Colonic mucosa (tissue), 4 donors: Measurements from ENCODE around the gene CGB8. TPM values are rescaled to one million over a fixed set of nuclear protein-coding genes. Genes with fewer than 3 reads are reported as not detected.

ENCODE experiments used
- DNase-seq: peaks from one replicate; pipeline ENCODE4 v3.0.0-alpha.2; 2020
- H3K27ac ChIP-seq: fragments of 200-600 bp; one replicate; pipeline ENCODE4 v1.8.0; 2021
- H3K27me3 ChIP-seq: fragments of 200-600 bp; one replicate; pipeline ENCODE4 v1.8.0; 2021
- H3K36me3 ChIP-seq: fragments of 200-600 bp; one replicate; pipeline ENCODE4 v1.8.0; 2021
- H3K4me1 ChIP-seq: fragments of 200-600 bp; one replicate; pipeline ENCODE4 v1.8.0; 2021; ENCODE audit warnings: mild to moderate bottlenecking
- H3K4me3 ChIP-seq: fragments of 200-600 bp; one replicate; pipeline ENCODE4 v1.8.0; 2021
- H3K9ac ChIP-seq, 2 donors: one replicate each; pipeline ENCODE4 v1.7.0; 2013; ENCODE audit warnings: control low read depth in 2 of 2, low read depth in 2 of 2, low read length in 2 of 2
- H3K9me3 ChIP-seq: fragments of 200-600 bp; one replicate; pipeline ENCODE4 v1.8.0; 2021
- intact Hi-C: fragments of 100-400 bp; cut with DNase I; formaldehyde crosslinking; loops from one replicate; pipeline ENCODE4 v1.14.1; 2022
- total RNA-seq, 2 donors: library from RNA; stranded (reverse); fragmentation: NEBNext Ultra II Directional in 1 of 2; extraction: Animal tissue kit (Norgen Biotek cat#: 25700) in 1 of 2; gene quantifications; one replicate each; pipeline ENCODE4 v1.2.1, GENCODE V29; 2021
- TF ChIP-seq, protein P1 (sequence below): fragments of 200-600 bp; IDR thresholded peaks from one replicate; pipeline ENCODE4 v1.8.0; 2022; ENCODE audit warnings: antibody characterized with exemption, mild to moderate bottlenecking
- donor health status: healthy.
- donor health status: DM: no; HTN: no; CAD: no.
- donor health status: DM: no; HTN: no; CAD: no.

Gene CGB8
- total RNA-seq, 2 donors from 2014 or later: not detected

DNA sequence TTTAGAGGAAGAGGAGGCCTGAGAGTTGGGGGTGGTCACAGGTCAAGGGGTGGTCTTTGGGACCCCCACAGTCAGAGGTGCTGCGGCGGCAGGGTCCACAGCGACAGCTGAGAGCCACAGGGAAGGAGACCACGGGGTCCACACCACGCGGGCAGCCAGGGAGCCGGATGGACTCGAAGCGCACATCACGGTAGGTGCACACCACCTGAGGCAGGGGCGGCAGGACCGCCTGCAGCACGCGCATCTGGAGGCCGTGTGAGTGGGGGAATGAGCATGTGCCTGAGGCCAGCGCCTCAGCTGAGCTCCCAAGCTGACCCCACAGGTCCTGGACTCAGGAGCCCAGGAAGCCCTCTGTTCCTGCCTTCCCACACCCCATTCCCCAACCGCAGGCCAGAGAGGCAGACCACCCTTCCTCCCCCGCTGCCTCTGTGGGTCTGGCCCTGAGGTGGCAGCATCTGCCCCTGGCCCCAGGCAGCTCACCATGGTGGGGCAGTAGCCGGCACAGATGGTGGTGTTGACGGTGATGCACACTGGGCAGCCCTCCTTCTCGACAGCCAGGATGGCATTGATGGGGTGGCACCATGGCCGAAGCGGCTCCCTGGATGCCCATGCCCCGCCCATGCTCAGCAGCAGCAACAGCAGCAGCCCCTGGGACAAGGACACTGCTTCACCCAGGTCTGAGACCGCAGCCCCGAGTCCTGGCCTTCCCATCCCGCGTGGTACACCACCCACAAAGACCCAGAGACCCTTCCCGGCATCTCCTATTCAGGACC lies 32.7 kb downstream of the CGB8 start:
- Histone ChIP-seq H3K9ac (no peak overlapping the region), H3K9me3 (no peaks in the 10 kb centered on the region), H3K4me3 (no peak overlapping the region), H3K4me1 (peaks cover 7% of the 10 kb centered on the region), H3K27ac (no peak overlapping the region), H3K27me3 (peaks cover 4% of the 10 kb centered on the region), H3K36me3 (no peaks in the 10 kb centered on the region)
- TF ChIP-seq, protein P1, sequence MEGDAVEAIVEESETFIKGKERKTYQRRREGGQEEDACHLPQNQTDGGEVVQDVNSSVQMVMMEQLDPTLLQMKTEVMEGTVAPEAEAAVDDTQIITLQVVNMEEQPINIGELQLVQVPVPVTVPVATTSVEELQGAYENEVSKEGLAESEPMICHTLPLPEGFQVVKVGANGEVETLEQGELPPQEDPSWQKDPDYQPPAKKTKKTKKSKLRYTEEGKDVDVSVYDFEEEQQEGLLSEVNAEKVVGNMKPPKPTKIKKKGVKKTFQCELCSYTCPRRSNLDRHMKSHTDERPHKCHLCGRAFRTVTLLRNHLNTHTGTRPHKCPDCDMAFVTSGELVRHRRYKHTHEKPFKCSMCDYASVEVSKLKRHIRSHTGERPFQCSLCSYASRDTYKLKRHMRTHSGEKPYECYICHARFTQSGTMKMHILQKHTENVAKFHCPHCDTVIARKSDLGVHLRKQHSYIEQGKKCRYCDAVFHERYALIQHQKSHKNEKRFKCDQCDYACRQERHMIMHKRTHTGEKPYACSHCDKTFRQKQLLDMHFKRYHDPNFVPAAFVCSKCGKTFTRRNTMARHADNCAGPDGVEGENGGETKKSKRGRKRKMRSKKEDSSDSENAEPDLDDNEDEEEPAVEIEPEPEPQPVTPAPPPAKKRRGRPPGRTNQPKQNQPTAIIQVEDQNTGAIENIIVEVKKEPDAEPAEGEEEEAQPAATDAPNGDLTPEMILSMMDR: no peak
- intact Hi-C loops: no loop called here
- no peak for DNase-seq

DNA sequence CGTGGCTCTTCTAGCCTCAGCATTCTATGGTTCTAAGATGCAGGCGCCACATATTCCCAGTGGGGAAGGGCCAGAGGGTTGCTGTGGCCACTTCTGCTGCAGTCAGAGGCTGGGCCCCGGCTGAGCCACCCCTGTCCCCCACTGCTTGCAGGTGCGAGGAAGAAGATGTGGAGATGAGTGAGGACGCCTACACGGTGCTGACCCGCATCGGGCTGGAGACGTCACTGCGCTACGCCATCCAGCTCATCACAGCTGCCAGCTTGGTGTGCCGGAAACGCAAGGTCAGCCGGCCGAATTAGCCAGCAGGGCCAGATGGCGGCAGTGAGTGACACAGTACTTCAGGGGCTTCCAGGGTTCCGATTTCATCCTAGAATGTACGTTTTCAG lies 34.0 kb downstream of the CGB8 start:
- TF ChIP-seq, protein P1: no peak
- Histone ChIP-seq H3K4me1 (peaks cover 7% of the 10 kb centered on the region), H3K9me3 (no peaks in the 10 kb centered on the region), H3K36me3 (no peaks in the 10 kb centered on the region), H3K4me3 (no peak overlapping the region), H3K27me3 (no peaks in the 10 kb centered on the region), H3K27ac (no peak overlapping the region), H3K9ac (no peak overlapping the region)
- DNase-seq: no peak
- intact Hi-C loops: no loop called here

DNA sequence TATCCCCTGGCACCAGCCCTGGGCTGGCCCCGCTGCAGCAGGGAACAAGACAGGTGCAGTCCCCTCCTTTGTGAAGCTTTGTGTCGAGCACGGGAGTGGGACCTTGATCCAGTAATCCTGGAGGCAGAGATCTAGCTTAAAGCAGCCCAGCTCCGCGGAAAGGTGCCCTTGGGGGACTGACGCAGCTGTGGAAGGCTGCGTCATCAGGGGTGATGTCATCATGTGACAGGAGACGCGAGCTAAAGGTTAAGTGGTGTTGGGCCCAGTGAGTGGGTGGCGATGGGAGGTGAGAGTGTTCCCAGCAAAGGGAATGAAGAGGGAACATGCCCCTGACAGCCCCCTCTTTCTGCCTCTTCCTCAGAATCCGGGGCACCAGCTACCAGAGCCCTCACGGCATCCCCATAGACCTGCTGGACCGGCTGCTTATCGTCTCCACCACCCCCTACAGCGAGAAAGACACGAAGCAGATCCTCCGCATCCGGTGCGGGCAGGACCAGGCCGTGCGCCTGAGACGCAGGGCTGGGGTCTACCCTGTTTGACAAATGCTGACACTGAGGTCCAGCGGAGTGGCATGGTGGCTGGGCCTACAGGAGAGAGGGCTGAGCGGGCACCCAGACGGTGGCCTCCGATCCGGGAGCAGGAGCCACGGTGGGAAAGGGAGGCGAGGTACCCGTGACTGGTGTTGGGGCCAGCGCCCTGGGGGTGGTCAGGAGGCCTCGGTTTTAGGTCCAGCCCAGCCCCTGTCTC lies 34.6 kb downstream of the CGB8 start:
- H3K36me3 ChIP-seq: no peaks in the 10 kb centered on the region

DNA sequence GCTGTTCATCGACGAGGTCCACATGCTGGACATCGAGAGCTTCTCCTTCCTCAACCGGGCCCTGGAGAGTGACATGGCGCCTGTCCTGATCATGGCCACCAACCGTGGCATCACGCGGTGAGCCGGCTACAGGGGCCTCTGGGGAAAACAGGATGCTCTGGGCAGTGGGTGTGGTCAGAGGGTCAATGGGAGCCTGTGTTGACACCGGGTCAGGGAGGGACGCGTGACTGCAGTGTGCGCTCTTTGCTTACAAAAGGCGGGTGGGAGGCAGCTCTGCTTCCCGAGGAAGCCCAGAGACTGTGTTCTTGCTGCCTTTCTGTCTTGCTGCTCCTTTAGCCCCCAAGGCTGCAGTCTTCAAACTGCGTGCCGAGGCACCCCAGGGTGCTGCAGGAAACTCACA lies 37.7 kb downstream of the CGB8 start:
- no peak overlapping the region for H3K4me3 ChIP-seq
- intact Hi-C loops: no loop called here
- H3K9me3 ChIP-seq: no peaks in the 10 kb centered on the region
- H3K9ac ChIP-seq: no peak overlapping the region
- no peaks in the 10 kb centered on the region for H3K27me3 ChIP-seq
- DNase-seq: no peak
- no peak overlapping the region for H3K27ac ChIP-seq
- H3K4me1 ChIP-seq: no peaks in the 10 kb centered on the region
- TF ChIP-seq, protein P1: no peak
- H3K36me3 ChIP-seq: no peaks in the 10 kb centered on the region

More for the DNA sequence above, 34.6 kb downstream of the CGB8 start:
- no peak overlapping the region for H3K9ac ChIP-seq
- intact Hi-C loops: no loop called here
- H3K27me3 ChIP-seq: no peaks in the 10 kb centered on the region
- DNase-seq: no peak
- H3K4me1 ChIP-seq: peaks cover 7% of the 10 kb centered on the region
- no peaks in the 10 kb centered on the region for H3K9me3 ChIP-seq
- H3K27ac ChIP-seq: no peak overlapping the region
- H3K4me3 ChIP-seq: no peak overlapping the region
- TF ChIP-seq, protein P1: no peak

DNA sequence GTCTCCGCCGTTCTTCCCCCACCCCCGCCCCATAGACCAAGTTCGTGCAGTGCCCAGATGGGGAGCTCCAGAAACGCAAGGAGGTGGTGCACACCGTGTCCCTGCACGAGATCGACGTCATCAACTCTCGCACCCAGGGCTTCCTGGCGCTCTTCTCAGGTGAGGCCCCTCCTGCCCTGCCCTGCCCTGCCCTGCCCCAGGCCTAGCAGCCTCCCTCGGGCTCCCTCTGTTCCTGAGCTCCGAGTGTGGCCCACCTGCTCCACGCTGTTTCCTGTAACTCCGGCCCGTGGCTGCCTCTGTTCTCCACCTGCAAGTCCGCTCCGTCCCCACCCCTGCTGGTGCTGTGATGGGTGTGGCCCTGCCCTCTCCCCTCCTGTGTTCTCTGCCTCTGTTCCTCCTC lies 38.5 kb downstream of the CGB8 start:
- Histone ChIP-seq H3K27me3 (no peaks in the 10 kb centered on the region), H3K4me1 (no peaks in the 10 kb centered on the region), H3K9ac (no peak overlapping the region), H3K27ac (no peak overlapping the region), H3K9me3 (no peaks in the 10 kb centered on the region), H3K36me3 (no peaks in the 10 kb centered on the region), H3K4me3 (no peak overlapping the region)
- intact Hi-C loops: no loop called here
- TF ChIP-seq, protein P1: no peak
- no peak for DNase-seq
